ENCODE data around the gene EFNB1.
"Not testable (repeated sequence)": the region's sequence is repeated elsewhere in the genome, so short reads cannot be mapped to it uniquely, and the experiment has no call there.

The EFNB1 gene

GRCh38 chrX:68828740-68829581, at the start of gene EFNB1:
Gene EFNB1 (plus strand): TSS chrX:68829021. CDS start chrX:68829777, 756 bp downstream.
- DNase-seq: peak; percentile 92

- DNase-seq: not testable (repeated sequence)
Measured at GRCh38 chrX:68781295-68781694, 47.5 kb upstream of the EFNB1 start.

DNA sequence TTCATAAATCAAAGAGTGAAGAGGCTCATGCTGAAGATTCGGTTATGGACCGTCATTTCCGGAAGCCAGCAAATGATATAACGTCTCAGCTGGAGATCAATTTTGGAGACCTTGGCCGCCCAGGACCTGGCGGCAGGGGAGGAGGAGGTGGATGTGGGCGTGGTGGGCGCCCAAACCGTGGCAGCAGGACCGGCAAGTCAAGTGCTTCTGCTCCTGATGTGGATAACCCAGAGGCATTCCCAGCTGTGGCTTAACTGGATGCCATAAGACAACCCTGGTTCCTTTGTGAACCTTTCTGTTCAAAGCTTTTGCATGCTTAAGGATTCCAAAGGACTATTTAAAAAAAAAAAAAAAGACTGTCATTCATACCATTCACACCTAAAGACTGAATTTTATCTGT, 44.0 kb upstream of the EFNB1 start:
- no peak for DNase-seq

DNA sequence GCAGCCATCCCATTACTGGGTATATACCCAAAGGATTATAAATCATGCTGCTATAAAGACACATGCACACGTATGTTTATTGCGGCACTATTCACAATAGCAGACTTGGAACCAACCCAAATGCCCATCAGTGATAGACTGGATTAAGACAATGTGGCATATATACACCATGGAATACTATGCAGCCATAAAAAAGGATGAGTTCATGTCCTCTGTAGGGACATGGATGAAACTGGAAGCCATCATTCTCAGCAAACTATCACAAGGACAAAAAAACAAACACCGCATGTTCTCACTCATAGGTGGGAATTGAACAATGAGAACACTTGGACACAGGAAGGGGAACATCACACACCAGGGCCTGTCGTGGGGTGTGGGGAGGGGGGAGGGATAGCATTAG, 42.2 kb upstream of the EFNB1 start:
- DNase-seq: not testable (repeated sequence)

DNA sequence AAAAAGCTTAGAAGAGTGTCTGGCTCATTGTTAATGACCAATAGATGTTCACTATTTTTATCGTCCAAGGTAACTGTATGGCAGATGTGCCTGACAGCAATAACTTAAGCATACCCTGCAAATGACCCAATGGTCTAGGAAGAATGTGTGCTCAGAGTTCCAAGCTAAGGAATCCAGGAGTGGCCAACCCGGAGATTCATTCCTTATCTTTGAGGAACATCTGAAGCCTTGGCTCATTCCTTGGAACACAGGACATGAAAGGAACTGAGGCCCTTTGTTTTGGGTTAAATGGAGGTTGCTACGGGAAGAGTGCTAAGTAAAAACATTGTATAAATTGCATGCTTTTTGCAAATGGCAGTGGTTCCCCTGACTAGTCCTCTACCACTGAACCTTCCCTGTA, 38.9 kb upstream of the EFNB1 start:
- DNase-seq: no peak

GRCh38 chrX:68792083-68792482, 36.7 kb upstream of the EFNB1 start:
- no peak for DNase-seq

DNA sequence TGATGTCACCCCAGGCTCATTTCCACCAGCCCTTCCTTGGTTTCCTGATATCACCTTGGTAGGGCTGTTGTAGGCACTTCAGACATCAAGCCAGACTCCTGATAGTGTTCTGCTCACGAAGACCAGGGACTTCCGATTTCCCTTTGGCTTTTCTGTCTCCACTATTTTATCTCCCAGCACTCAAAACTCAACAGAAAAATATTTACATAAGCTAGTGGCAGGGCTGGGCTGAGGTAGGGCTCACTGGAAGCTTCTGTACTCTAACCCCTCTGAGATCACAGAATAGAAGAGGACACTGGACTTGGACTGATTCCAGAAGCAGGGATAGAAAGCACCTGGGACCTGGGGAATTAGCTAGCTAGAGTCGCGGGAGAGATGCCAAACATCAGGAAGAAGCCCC, 34.4 kb upstream of the EFNB1 start:
- DNase-seq: no peak

DNA sequence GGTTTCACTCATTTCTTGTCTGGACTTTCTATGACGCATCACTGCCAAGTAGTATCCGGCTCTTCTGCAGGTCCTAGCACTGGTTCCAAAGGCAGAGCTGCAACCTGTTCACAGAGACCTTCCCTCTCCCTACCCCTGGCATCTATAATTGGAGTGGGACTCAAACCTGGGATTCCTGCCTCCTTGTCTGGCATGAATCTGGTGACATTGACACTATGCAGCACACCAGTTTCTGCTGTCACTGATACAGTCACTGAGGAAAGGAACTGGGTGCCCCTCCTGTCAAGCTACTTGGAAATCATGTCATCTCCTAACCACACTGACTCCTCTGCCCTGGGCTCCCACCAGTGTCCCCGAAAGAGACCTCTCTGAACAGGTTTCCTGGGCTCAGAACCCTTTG, 33.1 kb upstream of the EFNB1 start:
- no peak for DNase-seq

GRCh38 chrX:68798400-68798799, 30.4 kb upstream of the EFNB1 start:
- DNase-seq: not testable (repeated sequence)

DNA sequence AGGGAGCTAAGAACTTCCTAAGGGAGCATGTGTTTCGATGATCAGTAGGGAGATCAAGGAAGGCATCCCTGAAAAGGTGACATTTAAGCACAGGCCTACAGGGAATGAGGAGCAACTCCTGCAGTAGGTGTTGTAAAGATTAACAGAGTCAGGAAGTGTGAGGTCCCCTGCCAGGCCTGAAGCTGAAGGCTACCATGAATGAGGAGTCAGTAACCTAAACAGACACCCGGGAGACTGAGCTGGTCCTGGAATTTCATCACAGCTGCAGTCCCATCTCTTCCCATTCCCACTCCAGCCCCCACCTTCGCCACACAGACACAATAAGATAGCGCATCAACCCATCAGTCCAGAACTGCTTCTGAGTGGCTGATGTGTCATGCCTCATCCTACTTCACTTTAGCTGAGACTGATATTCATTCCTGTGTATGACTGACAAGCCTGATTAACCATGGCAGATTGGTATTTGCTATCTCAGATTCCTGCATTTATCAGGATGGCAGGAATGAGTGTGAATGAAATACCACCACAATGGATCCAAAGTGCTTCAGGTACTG, 27.0 kb upstream of the EFNB1 start:
- DNase-seq: no peak

DNA sequence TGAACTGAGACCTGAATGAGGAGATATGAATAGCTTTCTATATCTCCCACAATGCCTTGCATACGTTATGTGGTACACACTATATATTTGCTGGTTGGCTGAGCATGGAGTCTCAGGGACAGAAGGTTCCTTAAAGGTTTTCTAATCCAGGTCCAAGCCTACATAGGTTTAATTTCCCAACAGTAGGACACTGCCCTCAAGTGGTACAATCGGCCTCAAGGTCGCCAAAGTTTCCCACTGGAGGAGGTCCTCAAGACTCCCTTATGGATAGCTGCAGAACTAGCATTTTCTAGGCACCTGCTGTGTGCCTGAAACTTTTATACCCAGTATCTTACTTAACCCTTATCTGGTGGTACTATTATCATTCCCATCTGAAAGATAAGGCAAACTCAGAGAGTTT, 21.0 kb upstream of the EFNB1 start:
- no peak for DNase-seq

DNA sequence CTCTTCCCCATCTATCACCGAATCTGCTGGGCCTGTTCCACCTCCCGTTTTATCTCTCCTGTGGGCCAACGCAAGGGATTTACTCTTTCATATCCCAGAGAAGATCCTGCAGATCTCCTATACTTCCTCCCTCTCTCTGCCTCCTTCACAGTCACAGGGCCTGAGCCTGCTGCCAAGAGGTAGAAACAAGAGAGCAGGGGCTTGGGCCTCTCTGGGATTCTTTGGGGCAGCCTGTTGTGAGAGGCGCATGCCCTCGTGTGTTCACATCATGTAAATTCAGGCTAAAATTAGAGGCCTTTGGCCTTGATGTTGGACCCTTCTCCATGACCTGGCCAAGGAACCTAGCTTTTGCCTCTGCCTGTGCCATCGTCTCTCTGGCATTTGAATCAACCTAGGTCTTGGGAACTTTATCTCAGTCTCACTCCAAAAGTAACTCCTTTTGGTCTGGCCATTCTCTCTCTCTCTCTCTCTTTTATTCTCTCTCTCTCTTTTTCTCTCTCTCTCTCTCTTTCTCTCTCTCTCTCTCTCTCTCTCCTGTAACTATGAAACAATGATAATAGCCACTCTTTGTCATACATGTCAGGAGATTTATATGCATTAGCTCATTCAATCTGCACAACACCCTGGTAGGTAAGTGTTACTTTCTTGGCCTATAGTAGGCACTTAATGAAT, 20.0 kb upstream of the EFNB1 start:
- no peak for DNase-seq

DNA sequence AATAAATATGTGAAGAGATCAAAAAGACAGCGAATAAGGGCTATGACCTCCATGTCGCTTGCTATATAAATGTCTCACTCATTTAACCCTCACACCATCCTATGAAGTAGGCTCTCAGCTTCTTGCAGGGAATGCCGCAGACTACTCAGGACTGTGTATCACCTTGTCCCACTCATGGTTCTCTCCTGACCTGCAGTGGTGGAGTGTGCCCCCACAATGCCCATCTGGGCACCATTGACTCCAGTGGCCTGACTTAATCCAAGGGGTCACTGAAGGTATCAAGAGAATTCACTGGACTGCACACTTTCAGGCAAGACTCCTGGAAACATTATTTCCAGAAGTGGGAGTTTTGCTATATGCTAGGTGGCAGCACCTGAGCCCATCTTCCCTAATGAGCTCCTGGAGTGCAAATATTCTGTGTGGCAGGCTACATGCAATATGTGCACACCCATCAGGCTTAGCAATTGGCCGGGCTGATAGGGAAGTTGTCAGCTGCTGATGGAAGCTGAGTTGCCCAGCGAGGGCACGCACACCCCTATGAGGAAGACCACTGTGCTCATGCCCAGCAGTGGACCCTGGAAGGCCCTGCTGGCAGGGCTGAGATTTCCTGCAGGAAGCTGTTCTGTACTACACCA, 8.2 kb upstream of the EFNB1 start:
- no peak for DNase-seq

- no peak for DNase-seq
Measured at GRCh38 chrX:68821616-68822015, 7.2 kb upstream of the EFNB1 start.

DNA sequence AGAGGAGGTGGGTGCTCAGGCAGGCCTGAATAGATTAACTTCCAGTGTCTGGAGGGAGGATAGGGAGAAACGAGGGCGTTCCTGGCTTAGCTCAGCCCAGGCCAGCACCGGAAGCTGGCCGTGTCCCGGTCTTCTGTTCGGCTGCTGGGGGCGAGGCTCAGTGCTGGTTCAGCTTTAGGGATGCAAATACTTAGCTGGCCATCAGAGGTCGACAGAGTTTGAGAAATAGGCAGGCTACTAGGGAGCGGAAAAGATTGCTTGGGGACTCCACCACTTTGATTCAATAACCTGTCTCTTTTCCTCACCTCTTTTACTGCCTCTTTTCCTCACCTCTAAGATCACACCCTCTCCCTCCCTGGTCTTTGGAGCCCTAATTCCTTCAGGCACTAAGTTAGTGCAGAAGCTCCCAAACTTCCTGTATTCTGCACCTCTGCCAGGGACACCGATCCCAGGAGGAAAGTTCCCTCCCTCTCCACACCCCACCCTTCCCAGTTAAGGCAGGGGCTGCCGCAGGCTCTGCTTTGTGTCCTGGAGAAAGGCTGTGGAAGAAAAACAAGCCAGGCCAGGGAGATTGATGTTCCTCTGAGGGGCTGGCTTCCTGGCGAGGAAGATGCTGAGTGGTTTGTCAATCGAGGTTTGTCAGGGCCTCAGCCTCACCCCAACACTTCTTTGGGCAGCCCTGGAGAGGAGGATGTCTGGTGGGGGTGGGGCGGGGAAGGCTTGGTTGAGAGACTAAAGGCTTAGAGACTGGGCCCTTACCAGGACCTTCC, 6.0 kb upstream of the EFNB1 start:
- DNase-seq: peak; percentile 66

GRCh38 chrX:68823413-68824151, 5.2 kb upstream of the EFNB1 start:
- DNase-seq: no peak

- DNase-seq: no peak
Measured at GRCh38 chrX:68824152-68824433, 4.7 kb upstream of the EFNB1 start.

DNA sequence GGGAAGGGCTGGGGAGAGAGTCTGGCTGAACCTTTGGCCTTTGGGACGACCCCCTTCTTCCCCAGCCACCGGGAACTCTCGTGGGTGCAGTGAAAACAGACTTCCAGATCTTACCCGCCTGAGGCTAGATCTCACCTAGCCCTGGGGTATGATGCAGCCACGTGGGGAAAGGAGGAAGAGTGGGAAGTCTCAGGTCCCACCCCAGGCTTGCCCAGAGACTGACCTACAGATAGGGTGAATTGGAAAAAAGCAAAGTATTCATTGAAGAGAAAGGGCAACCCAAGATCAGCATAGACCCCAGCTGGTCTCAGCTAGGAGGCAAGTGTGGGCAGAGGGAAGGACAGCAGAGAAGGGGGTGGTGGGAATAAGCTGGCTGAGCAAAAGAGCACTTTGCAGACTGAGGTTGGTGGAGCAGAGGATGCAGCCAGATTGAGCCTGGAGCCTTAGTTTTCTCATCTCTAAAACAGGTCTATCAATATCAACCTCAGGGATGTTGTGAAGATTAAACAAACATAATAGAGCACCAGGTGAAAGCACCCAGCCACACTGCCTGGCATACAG, 4.2 kb upstream of the EFNB1 start:
- no peak for DNase-seq

- DNase-seq: no peak
Measured at GRCh38 chrX:68826113-68826980, 2.5 kb upstream of the EFNB1 start.

DNA sequence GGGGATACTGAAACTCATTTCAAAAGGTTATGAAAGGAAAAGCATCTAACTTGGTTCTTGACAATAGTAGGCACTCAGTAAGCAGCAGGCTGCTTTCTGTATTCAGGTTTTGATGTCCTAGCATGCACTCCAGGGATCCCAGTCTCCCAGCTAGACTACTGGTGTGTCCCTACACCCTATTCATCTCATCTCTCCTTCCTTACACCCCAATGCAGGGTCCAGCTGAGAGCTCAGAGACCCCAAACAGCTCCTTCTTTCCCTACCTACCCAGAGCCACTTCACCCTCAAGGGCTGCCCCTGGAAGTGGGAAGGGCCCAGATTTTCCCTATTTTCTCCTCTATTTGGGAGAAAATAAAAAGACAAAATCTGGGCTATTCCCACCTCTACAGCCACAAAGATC, 1.6 kb upstream of the EFNB1 start:
- DNase-seq: no peak
